Hepatocyte (in vitro differentiated cells): Measurements from ENCODE around the gene AKT1. TPM values are rescaled to one million over a fixed set of nuclear protein-coding genes. Genes with fewer than 3 reads are reported as not detected.

Experiments used
- DNase-seq: peaks from one replicate; pipeline ENCODE4 v3.0.0-alpha.2; 2016; ENCODE audit warnings: low spot score
- H2AFZ ChIP-seq: fragments of 200-600 bp; sonication (generic); 2 replicates; pipeline ENCODE4 v1.6.0; 2016; ENCODE audit warnings: antibody characterized with exemption, mild to moderate bottlenecking
- H3K27ac ChIP-seq: fragments of 200-600 bp; sonication (generic); 2 replicates; pipeline ENCODE4 v1.5.1; 2016; ENCODE audit warnings: mild to moderate bottlenecking
- H3K27me3 ChIP-seq: fragments of 200-600 bp; sonication (generic); 2 replicates; pipeline ENCODE4 v1.6.1; 2016
- H3K36me3 ChIP-seq: fragments of 200-600 bp; sonication (generic); replicated peaks from 2 replicates; pipeline ENCODE4 v1.5.1; 2016; ENCODE audit warnings: low read depth; ENCODE audit not compliant: insufficient read depth
- H3K4me1 ChIP-seq: fragments of 200-600 bp; sonication (generic); 2 replicates; pipeline ENCODE4 v1.5.1; 2016; ENCODE audit warnings: mild to moderate bottlenecking, moderate library complexity; ENCODE audit not compliant: insufficient read depth
- H3K4me2 ChIP-seq: fragments of 200-600 bp; sonication (generic); 2 replicates; pipeline ENCODE4 v1.6.0; 2016
- H3K4me3 ChIP-seq: fragments of 200-600 bp; sonication (generic); 2 replicates; pipeline ENCODE4 v1.5.1; 2016; ENCODE audit warnings: mild to moderate bottlenecking
- H3K79me2 ChIP-seq: fragments of 200-600 bp; sonication (generic); 2 replicates; pipeline ENCODE4 v1.6.0; 2017; ENCODE audit warnings: mild to moderate bottlenecking
- H3K9me2 ChIP-seq: fragments of 200-600 bp; sonication (generic); replicated peaks from 2 replicates; pipeline ENCODE4 v1.6.0; 2017; ENCODE audit warnings: mild to moderate bottlenecking; ENCODE audit not compliant: insufficient read depth
- H3K9me3 ChIP-seq: fragments of 200-600 bp; sonication (generic); 2 replicates; pipeline ENCODE4 v1.5.1; 2016; ENCODE audit warnings: low read depth, mild to moderate bottlenecking
- H4K20me1 ChIP-seq: fragments of 200-600 bp; sonication (generic); 2 replicates; pipeline ENCODE4 v1.6.0; 2016; ENCODE audit warnings: mild to moderate bottlenecking; ENCODE audit not compliant: insufficient read depth, poor library complexity, severe bottlenecking
- CTCF ChIP-seq: fragments of 200-600 bp; sonication (generic); IDR thresholded peaks from 2 replicates; pipeline ENCODE4 v1.5.1; 2016; ENCODE audit warnings: antibody characterized with exemption, mild to moderate bottlenecking; ENCODE audit not compliant: poor library complexity
- EZH2 ChIP-seq: fragments of 200-600 bp; sonication (generic); IDR thresholded peaks from 2 replicates; pipeline ENCODE4 v1.6.1; 2016; ENCODE audit warnings: antibody characterized with exemption, mild to moderate bottlenecking, borderline replicate concordance
- EZH2phosphoT487 ChIP-seq: fragments of 200-600 bp; sonication (generic); IDR thresholded peaks from one replicate; pipeline ENCODE4 v1.6.1; 2018; ENCODE audit warnings: antibody characterized with exemption, mild to moderate bottlenecking, low read depth, moderate library complexity; ENCODE audit not compliant: unreplicated experiment, severe bottlenecking
- WGBS: methylation state at CpG from one replicate; pipeline ENCODE4 v1.1.6; 2016; ENCODE audit warnings: low lambda C conversion rate; ENCODE audit errors: missing lambda C conversion rate; 5-methylcytosine and 5-hydroxymethylcytosine counted together
- polyA plus RNA-seq: library from polyadenylated mRNA; unstranded; fragments of >200 nt; fragmentation: Nextera tagmentation; extraction: Ambion mirVana; gene quantifications from 2 replicates; pipeline ENCODE4 v1.2.1, GENCODE V29; 2016
- total RNA-seq: library from RNA; depleted of rRNA; stranded (reverse); fragments of >200 nt; gene quantifications from 2 replicates; pipeline ENCODE4 v1.2.3, GENCODE V29; 2014

Gene AKT1
- total and polyA plus RNA-seq, 2 experiments from 2014 or later: 124 to 159 TPM

GRCh38 chr14:104743461-104744380 is 51.8 kb downstream of the AKT1 start:
- H4K20me1 ChIP-seq: no peaks in the 10 kb centered on the region
- no peak for DNase-seq
- TF ChIP-seq CTCF: no peak
- no peak for TF ChIP-seq EZH2
- no peak for TF ChIP-seq EZH2phosphoT487
- H3K9me3 ChIP-seq: no peaks in the 10 kb centered on the region
- 91% methylated on average over 26 of the region's 28 CpGs for whole genome bisulfite sequencing
- H2AFZ ChIP-seq: no peak overlapping the region
- no peaks in the 10 kb centered on the region for H3K27me3 ChIP-seq
- no peak overlapping the region for H3K4me3 ChIP-seq
- no peak overlapping the region for H3K4me2 ChIP-seq
- H3K9me2 ChIP-seq: no peaks in the 10 kb centered on the region
- H3K79me2 ChIP-seq: no peaks in the 10 kb centered on the region
- no peaks in the 10 kb centered on the region for H3K36me3 ChIP-seq
- H3K27ac ChIP-seq: no peak overlapping the region
- peaks cover 17% of the 10 kb centered on the region for H3K4me1 ChIP-seq

DNA sequence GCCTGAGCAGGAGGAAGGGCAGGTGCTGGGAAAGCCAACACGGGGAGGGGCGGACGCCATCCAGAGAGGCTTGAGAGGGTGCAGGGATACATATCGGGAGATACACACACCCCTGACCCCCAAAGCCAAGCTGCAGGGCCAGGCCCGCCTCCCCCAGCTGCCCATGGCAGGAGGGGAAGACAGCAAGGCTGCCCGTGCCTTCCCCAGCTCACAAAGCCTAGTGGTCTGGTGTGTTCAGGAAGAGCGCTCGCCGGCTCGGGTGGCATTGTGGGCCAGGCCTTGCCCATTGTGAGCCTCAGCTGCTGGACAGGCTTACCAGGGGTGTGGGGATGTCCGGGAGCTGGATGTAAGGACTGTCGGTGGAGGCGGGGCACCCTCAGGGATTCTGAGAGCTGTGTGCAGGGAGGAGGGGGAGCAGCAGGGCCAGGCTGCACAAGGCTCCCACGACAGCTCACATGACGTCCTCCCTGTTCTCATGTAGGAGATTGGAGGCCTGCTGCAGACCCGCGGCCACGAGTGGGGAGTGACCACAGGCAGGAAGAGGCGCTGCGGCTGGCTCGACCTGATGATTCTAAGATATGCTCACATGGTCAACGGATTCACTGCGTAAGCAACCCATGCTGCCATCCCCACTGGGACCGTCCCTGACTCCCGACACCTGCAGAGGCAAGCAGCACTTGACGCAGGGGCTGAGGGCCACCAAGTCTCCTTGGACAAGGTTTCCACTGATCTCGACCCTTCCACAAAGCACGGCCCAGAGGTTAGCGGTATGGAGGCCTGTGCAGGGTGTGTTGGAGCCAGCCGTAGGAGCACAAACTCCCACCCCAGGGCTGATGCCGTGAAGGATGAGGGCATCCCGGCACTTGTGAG is 52.7 kb downstream of the AKT1 start:
- Histone ChIP-seq H3K9me3 (no peaks in the 10 kb centered on the region), H3K9me2 (no peaks in the 10 kb centered on the region), H3K4me1 (peaks cover 8% of the 10 kb centered on the region), H3K4me2 (no peak overlapping the region), H2AFZ (no peak overlapping the region), H4K20me1 (no peaks in the 10 kb centered on the region), H3K36me3 (no peaks in the 10 kb centered on the region), H3K27ac (no peak overlapping the region), H3K27me3 (no peaks in the 10 kb centered on the region), H3K79me2 (no peaks in the 10 kb centered on the region), H3K4me3 (no peak overlapping the region)
- DNase-seq: no peak
- WGBS: 95% methylated on average over 32 of the region's 32 CpGs
- TF ChIP-seq EZH2phosphoT487: no peak
- no peak for TF ChIP-seq CTCF
- no peak for TF ChIP-seq EZH2

- H2AFZ ChIP-seq: no peak overlapping the region
- no peaks in the 10 kb centered on the region for H3K79me2 ChIP-seq
- H3K27me3 ChIP-seq: no peaks in the 10 kb centered on the region
- H3K9me2 ChIP-seq: no peaks in the 10 kb centered on the region
- no peak overlapping the region for H3K27ac ChIP-seq
- TF ChIP-seq CTCF: no peak
- 95% methylated on average over 18 of the region's 23 CpGs for WGBS
- no peaks in the 10 kb centered on the region for H4K20me1 ChIP-seq
- no peaks in the 10 kb centered on the region for H3K4me1 ChIP-seq
- no peaks in the 10 kb centered on the region for H3K36me3 ChIP-seq
- H3K4me3 ChIP-seq: no peak overlapping the region
- no peak for DNase-seq
- H3K4me2 ChIP-seq: no peak overlapping the region
- no peaks in the 10 kb centered on the region for H3K9me3 ChIP-seq
Measured at GRCh38 chr14:104741803-104742251, 53.7 kb downstream of the AKT1 start.
